Lower leg skin (tissue), 3 donors: Measurements from ENCODE around the gene MOG.

Source experiments
- POLR2A ChIP-seq, 2 donors: fragments of 450-650 bp; IDR thresholded peaks; one replicate each; pipeline ENCODE4 v1.6.1; 2016 to 2017; ENCODE audit warnings: antibody characterized with exemption in 2 of 2, mild to moderate bottlenecking in 1 of 2, moderate library complexity in 1 of 2
- TF ChIP-seq, protein P1 (sequence below), 3 donors: fragments of 450-650 bp; IDR thresholded peaks; one replicate each; pipeline ENCODE4 v1.5.1; 2016; ENCODE audit warnings: antibody characterized with exemption in 3 of 3, mild to moderate bottlenecking in 3 of 3, moderate library complexity in 2 of 3

DNA sequence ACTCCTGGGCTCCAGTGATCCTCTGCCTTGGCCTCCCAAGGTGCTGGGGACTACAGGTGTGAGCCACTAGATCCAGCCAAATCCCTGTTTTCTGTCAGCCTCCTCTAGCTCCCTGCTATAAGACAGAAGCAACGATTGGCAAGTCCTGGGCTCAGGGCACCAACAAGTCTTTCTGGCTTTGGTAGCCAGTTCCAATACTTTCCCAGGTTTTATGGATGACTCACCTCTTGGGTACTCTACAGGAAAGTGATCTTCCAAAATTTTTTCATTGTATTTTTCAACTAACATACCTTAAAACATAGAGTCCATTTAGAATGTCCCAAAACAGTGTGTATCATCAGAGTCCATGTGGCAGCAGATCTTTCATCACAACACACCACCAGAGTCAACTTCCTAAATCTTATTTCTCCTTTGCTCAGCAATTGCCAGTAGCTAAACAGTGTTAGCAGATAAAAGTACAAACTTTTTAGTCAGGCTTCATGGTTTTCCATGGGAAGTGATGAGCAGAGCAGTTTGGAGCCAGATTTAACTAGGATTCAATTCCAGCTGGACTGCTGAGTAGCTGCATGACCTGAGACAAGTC lies 37.2 kb upstream of the MOG start:
- TF ChIP-seq, protein P1, sequence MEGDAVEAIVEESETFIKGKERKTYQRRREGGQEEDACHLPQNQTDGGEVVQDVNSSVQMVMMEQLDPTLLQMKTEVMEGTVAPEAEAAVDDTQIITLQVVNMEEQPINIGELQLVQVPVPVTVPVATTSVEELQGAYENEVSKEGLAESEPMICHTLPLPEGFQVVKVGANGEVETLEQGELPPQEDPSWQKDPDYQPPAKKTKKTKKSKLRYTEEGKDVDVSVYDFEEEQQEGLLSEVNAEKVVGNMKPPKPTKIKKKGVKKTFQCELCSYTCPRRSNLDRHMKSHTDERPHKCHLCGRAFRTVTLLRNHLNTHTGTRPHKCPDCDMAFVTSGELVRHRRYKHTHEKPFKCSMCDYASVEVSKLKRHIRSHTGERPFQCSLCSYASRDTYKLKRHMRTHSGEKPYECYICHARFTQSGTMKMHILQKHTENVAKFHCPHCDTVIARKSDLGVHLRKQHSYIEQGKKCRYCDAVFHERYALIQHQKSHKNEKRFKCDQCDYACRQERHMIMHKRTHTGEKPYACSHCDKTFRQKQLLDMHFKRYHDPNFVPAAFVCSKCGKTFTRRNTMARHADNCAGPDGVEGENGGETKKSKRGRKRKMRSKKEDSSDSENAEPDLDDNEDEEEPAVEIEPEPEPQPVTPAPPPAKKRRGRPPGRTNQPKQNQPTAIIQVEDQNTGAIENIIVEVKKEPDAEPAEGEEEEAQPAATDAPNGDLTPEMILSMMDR (IDR thresholded peaks at IDR 0.05), result no peak
- no peak for TF ChIP-seq POLR2A (IDR thresholded peaks at IDR 0.05)
